ENCODE measurements around the gene LEFTY1. TPM values are rescaled to one million over a fixed set of nuclear protein-coding genes. Genes with fewer than 3 reads are reported as not detected.

Gene LEFTY1
- total RNA-seq (2022; extraction: Qiagen RNA extraction; ENCODE audit: low read depth) = 0.19 to 0.41 TPM (median 0.28 TPM) in 4 of 5 replicates, not detected in the other

GRCh38 chr1:225888898-225889601, at the start of gene LEFTY1:
TSS of gene LEFTY1 (minus strand) at chr1:225889146. CDS start at chr1:225889066, 80 bp downstream.

GRCh38 chr1:225923692-225924555, 35.0 kb upstream of the LEFTY1 start, which contains the start of gene PYCR2:
TSS of gene PYCR2 (minus strand) at chr1:225924250. CDS start at chr1:225924110, 140 bp downstream.

GRCh38 chr1:225881959-225882693, 6.8 kb downstream of the LEFTY1 start, which contains the start of gene TMEM63A:
TSS of gene TMEM63A (minus strand) at chr1:225882380. CDS start at chr1:225877580, 4,800 bp downstream.

Other genes with a start within 250 kb of the LEFTY1 start
- gene ENAH, start 236.0 kb downstream of the LEFTY1 start, total RNA-seq (2022; extraction: Qiagen RNA extraction; ENCODE audit: low read depth) = 69.7 to 97.9 TPM (median 78.1 TPM) in 5 replicates
- 225 to 350 TPM (median 250 TPM) in 5 replicates for gene SRP9, start 111.3 kb downstream of the LEFTY1 start, total RNA-seq (2022; extraction: Qiagen RNA extraction; ENCODE audit: low read depth)
- gene EPHX1, start 79.0 kb downstream of the LEFTY1 start, total RNA-seq (2022; extraction: Qiagen RNA extraction; ENCODE audit: low read depth) = 211 to 256 TPM (median 234 TPM) in 5 replicates
- gene TMEM63A, start 6.8 kb downstream of the LEFTY1 start, total RNA-seq (2022; extraction: Qiagen RNA extraction; ENCODE audit: low read depth) = 5.5 to 7.6 TPM (median 6.7 TPM) in 5 replicates
- 49.5 to 60.4 TPM (median 58.9 TPM) in 5 replicates for gene PYCR2, start 35.1 kb upstream of the LEFTY1 start, total RNA-seq (2022; extraction: Qiagen RNA extraction; ENCODE audit: low read depth)
- not detected in 5 replicates for gene LEFTY2, start 52.1 kb upstream of the LEFTY1 start, total RNA-seq (2022; extraction: Qiagen RNA extraction; ENCODE audit: low read depth)
- 6.5 to 12.4 TPM (median 7.0 TPM) in 5 replicates for gene SDE2, start 110.2 kb upstream of the LEFTY1 start, total RNA-seq (2022; extraction: Qiagen RNA extraction; ENCODE audit: low read depth)
- 411 to 461 TPM (median 452 TPM) in 5 replicates for gene H3-3A, start 173.6 kb upstream of the LEFTY1 start, total RNA-seq (2022; extraction: Qiagen RNA extraction; ENCODE audit: low read depth)